Suprapubic skin (tissue), 4 donors: ENCODE data around the gene COL23A1.

Experiments used
- EP300 ChIP-seq: sonication (generic); formaldehyde crosslinking; IDR thresholded peaks from one replicate; pipeline ENCODE4 v1.6.1; 2017; ENCODE audit warnings: antibody characterized with exemption
- POLR2A ChIP-seq, 2 donors: fragments of 450-650 bp; IDR thresholded peaks; one replicate each; pipeline ENCODE4 v1.6.1; 2017; ENCODE audit warnings: antibody characterized with exemption in 2 of 2, mild to moderate bottlenecking in 2 of 2, moderate library complexity in 2 of 2
- POLR2AphosphoS5 ChIP-seq, 3 donors: sonication (generic); formaldehyde crosslinking; IDR thresholded peaks; one replicate each; pipeline ENCODE4 v1.6.1; 2017; ENCODE audit warnings: antibody characterized with exemption in 3 of 3
- TF ChIP-seq, protein P1 (sequence below), 2 donors: fragments of 200-600 bp in 1 of 2; fragments of 450-650 bp in 1 of 2; sonication (generic) in 1 of 2; IDR thresholded peaks; one replicate each; pipeline ENCODE4 v1.5.1; 2016 to 2019; ENCODE audit warnings: antibody characterized with exemption in 2 of 2, mild to moderate bottlenecking in 1 of 2, moderate library complexity in 1 of 2

DNA sequence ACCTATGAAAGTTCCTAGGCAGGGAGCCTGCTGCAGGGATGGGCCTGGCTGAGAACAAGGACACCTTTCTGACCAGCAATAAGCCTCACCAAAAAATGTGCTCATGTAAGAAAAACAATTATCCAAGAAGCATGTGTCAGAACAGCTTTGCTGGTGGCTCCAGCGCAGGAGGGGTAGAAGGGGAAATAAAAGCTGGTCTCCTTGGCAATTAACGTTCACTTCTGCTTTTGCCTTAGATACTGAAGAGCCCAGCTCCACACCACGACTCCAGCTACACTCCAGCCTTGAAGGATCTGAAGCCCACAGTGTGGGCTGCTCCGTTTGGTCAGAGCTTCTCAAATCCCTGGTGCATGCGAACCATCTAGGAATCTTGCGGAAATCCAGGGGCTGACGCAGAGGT lies 250.0 kb downstream of the COL23A1 start:
- TF ChIP-seq, protein P1, sequence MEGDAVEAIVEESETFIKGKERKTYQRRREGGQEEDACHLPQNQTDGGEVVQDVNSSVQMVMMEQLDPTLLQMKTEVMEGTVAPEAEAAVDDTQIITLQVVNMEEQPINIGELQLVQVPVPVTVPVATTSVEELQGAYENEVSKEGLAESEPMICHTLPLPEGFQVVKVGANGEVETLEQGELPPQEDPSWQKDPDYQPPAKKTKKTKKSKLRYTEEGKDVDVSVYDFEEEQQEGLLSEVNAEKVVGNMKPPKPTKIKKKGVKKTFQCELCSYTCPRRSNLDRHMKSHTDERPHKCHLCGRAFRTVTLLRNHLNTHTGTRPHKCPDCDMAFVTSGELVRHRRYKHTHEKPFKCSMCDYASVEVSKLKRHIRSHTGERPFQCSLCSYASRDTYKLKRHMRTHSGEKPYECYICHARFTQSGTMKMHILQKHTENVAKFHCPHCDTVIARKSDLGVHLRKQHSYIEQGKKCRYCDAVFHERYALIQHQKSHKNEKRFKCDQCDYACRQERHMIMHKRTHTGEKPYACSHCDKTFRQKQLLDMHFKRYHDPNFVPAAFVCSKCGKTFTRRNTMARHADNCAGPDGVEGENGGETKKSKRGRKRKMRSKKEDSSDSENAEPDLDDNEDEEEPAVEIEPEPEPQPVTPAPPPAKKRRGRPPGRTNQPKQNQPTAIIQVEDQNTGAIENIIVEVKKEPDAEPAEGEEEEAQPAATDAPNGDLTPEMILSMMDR (IDR thresholded peaks at IDR 0.05): no peak
- TF ChIP-seq EP300 (no peak), POLR2A (IDR thresholded peaks at IDR 0.05) (no peak), POLR2AphosphoS5 (IDR thresholded peaks at IDR 0.05) (no peak)
